Caco-2 (cell line): ENCODE measurements around the gene OASL. TPM values are rescaled to one million over a fixed set of nuclear protein-coding genes. Genes with fewer than 3 reads are reported as not detected.
A peak's percentile ranks its signal among the peaks of the same experiment; 100 is the strongest.

ENCODE experiments used
- BruUV-seq: library from RNA; stranded (reverse); fragments of 400-500 nt; replicated peaks from 2 replicates; lab custom pipeline; 2021; lab: Mats Ljungman, UMichigan
- CTCF ChIA-PET: fragments of 300-600 bp; sonication (Branson Sonifier 250); formaldehyde crosslinking; loops from one replicate; lab custom pipeline; 2022; ENCODE audit warnings: antibody characterized with exemption; lab: Charles Lee
- POLR2A ChIA-PET: fragments of 300-600 bp; sonication (Branson Sonifier 250); formaldehyde crosslinking; loops from one replicate; lab custom pipeline; 2022; ENCODE audit warnings: antibody characterized with exemption; lab: Charles Lee
- DNase-seq, 2 experiments: peaks; one replicate each; pipeline versions ENCODE4 v3.0.0 to v3.0.0-alpha.2; 2020 to 2022
- H3K27me3 ChIP-seq: replicated peaks from 2 replicates; pipeline ENCODE4 v1.6.0; 2011; ENCODE audit warnings: low read length; ENCODE audit not compliant: control insufficient read depth, insufficient read depth
- H3K36me3 ChIP-seq: 2 replicates; pipeline ENCODE4 v1.5.1; 2011; ENCODE audit warnings: low read length; ENCODE audit not compliant: control insufficient read depth, insufficient read depth
- H3K4me1 ChIP-seq: fragments of 250-450 bp; sonication (Bioruptor Pico); 2 replicates; pipeline ENCODE4 v1.5.1; 2020; ENCODE audit warnings: mild to moderate bottlenecking
- H3K4me3 ChIP-seq: 2 replicates; pipeline ENCODE4 v1.5.1; 2011; ENCODE audit warnings: low read depth, mild to moderate bottlenecking, control low read depth, low read length
- H3K9me3 ChIP-seq: fragments of 250-450 bp; sonication (Bioruptor Pico); 2 replicates; pipeline ENCODE4 v1.5.1; 2020; ENCODE audit warnings: mild to moderate bottlenecking, moderate library complexity
- H3K27ac Mint-ChIP-seq: one replicate; pipeline ENCODE4 v1.8.0; 2022; ENCODE audit warnings: mixed read lengths; ENCODE audit not compliant: unreplicated experiment
- H3K27me3 Mint-ChIP-seq: one replicate; pipeline ENCODE4 v1.8.0; 2022; ENCODE audit warnings: mixed read lengths; ENCODE audit not compliant: insufficient read depth, unreplicated experiment
- H3K36me3 Mint-ChIP-seq: one replicate; pipeline ENCODE4 v1.8.0; 2022; ENCODE audit warnings: mild to moderate bottlenecking, mixed read lengths; ENCODE audit not compliant: insufficient read depth, unreplicated experiment
- H3K4me1 Mint-ChIP-seq: one replicate; pipeline ENCODE4 v1.8.0; 2022; ENCODE audit warnings: low read depth, mixed read lengths; ENCODE audit not compliant: unreplicated experiment
- H3K4me3 Mint-ChIP-seq: one replicate; pipeline ENCODE4 v1.8.0; 2022; ENCODE audit warnings: mild to moderate bottlenecking, moderate library complexity, mixed read lengths; ENCODE audit not compliant: unreplicated experiment
- H3K9me3 Mint-ChIP-seq: one replicate; pipeline ENCODE4 v1.8.0; 2022; ENCODE audit warnings: mixed read lengths; ENCODE audit not compliant: unreplicated experiment
- CTCF ChIP-seq, 2 experiments: fragments of 200-600 bp in 1 of 2; IDR thresholded peaks; 1 replicate in 1 of 2; 2 replicates in 1 of 2; pipeline versions ENCODE4 v1.5.1 to v1.8.0; 2011 to 2022; ENCODE audit warnings: antibody characterized with exemption in 1 of 2, control low read depth in 1 of 2, inconsistent platforms in 1 of 2, low read depth in 1 of 2, low read length in 1 of 2, mild to moderate bottlenecking in 1 of 2, moderate library complexity in 1 of 2; ENCODE audit not compliant: insufficient read depth in 1 of 2, severe bottlenecking in 1 of 2, unreplicated experiment in 1 of 2
- intact Hi-C: fragments of 100-400 bp; cut with micrococcal nuclease; formaldehyde crosslinking; loops from one replicate; pipeline ENCODE4 v1.10.0; 2022; ENCODE audit not compliant: unreplicated experiment
- total RNA-seq: library from RNA; stranded (reverse); gene quantifications from 2 replicates; pipeline ENCODE4 v1.2.3, GENCODE V29; 2022

The OASL gene
- total RNA-seq, 1 experiment from 2014 or later, result 0.11 TPM

- Histone ChIP-seq H3K9me3 (no peaks in the 10 kb centered on the region), H3K36me3 (peaks cover 1% of the 10 kb centered on the region; the same call in 1 of the 2 replicates), H3K4me1 (0 out of 2 replicates have a peak, but pooled peaks cover 7% of the 10 kb centered on the region), H3K4me3 (no peak overlapping the region), H3K27me3 (no peaks in the 10 kb centered on the region)
- no TSS peak for BruUV-seq
- TF ChIP-seq CTCF (IDR thresholded peaks at IDR 0.05; ENCODE audit: insufficient read depth in 1 of 2, low read depth in 1 of 2, low read length in 1 of 2, severe bottlenecking in 1 of 2, unreplicated experiment in 1 of 2), result no peak
- POLR2A ChIA-PET, result interaction anchor here (1.8 kb wide), 1 partner anchor 30 kb away, joined by 5 read pairs; no protein-coding TSS in a partner anchor
- CTCF ChIA-PET, result interaction anchor here (1.8 kb wide), 1 partner anchor 33 kb away, joined by 16 read pairs; the partner anchor contains the start of gene HNF1A
- peaks cover 31% of the 10 kb centered on the region for H3K36me3 Mint-ChIP-seq
- H3K27ac Mint-ChIP-seq, result no peak overlapping the region
- intact Hi-C loops, result no loop called here
- no peaks in the 10 kb centered on the region for H3K9me3 Mint-ChIP-seq
- no peaks in the 10 kb centered on the region for H3K4me1 Mint-ChIP-seq
- no peaks in the 10 kb centered on the region for H3K27me3 Mint-ChIP-seq
- no peak for DNase-seq
- no peak overlapping the region for H3K4me3 Mint-ChIP-seq
Measured at GRCh38 chr12:121010860-121011259, 28.2 kb downstream of the OASL start.

- Mint-ChIP-seq H3K36me3 (peaks cover 42% of the 10 kb centered on the region), H3K27me3 (no peaks in the 10 kb centered on the region), H3K9me3 (no peaks in the 10 kb centered on the region), H3K4me1 (no peaks in the 10 kb centered on the region), H3K4me3 (no peak overlapping the region), H3K27ac (no peak overlapping the region)
- H3K9me3 ChIP-seq, result no peaks in the 10 kb centered on the region
- POLR2A ChIA-PET, result interaction anchor here (0.6 to 1.8 kb wide), 2 partner anchors 29 to 37 kb away, joined by 3 to 5 read pairs; no protein-coding TSS in a partner anchor
- CTCF ChIA-PET, result interaction anchor here (0.6 to 1.8 kb wide), 17 partner anchors 16 to 407 kb away, joined by 3 to 16 read pairs (median 3); partner anchors contain the start of gene HNF1A
- H3K27me3 ChIP-seq, result no peaks in the 10 kb centered on the region
- DNase-seq, result peak; percentile 70 to 76
- H3K4me3 ChIP-seq, result no peak overlapping the region
- peaks cover 1% of the 10 kb centered on the region for H3K36me3 ChIP-seq
- intact Hi-C loops, result loop anchor here (1.0 to 5.0 kb wide), 4 partner anchors 37 to 427 kb away; no protein-coding TSS in a partner anchor
- BruUV-seq, result no TSS peak
- peak; percentile 74 to 78 for TF ChIP-seq CTCF (IDR thresholded peaks at IDR 0.05; ENCODE audit: insufficient read depth in 1 of 2, low read depth in 1 of 2, low read length in 1 of 2, severe bottlenecking in 1 of 2, unreplicated experiment in 1 of 2)
- no peaks in the 10 kb centered on the region for H3K4me1 ChIP-seq
Measured at GRCh38 chr12:121009741-121010140, 29.3 kb downstream of the OASL start.

GRCh38 chr12:121008347-121009098 is 30.5 kb downstream of the OASL start:
- Mint-ChIP-seq H3K9me3 (no peaks in the 10 kb centered on the region), H3K4me1 (no peaks in the 10 kb centered on the region), H3K27me3 (no peaks in the 10 kb centered on the region), H3K27ac (no peak overlapping the region), H3K4me3 (no peak overlapping the region), H3K36me3 (peaks cover 52% of the 10 kb centered on the region)
- Histone ChIP-seq H3K36me3 (peaks cover 2% of the 10 kb centered on the region), H3K4me1 (no peaks in the 10 kb centered on the region), H3K9me3 (no peaks in the 10 kb centered on the region), H3K4me3 (no peak overlapping the region), H3K27me3 (no peaks in the 10 kb centered on the region)
- DNase-seq, result no peak
- ChIA-PET CTCF (interaction anchor here (1.6 kb wide), 1 partner anchor 88 kb away, joined by 6 read pairs; no protein-coding TSS in a partner anchor), POLR2A (no interaction called here)
- TF ChIP-seq CTCF (IDR thresholded peaks at IDR 0.05; ENCODE audit: insufficient read depth in 1 of 2, low read depth in 1 of 2, low read length in 1 of 2, severe bottlenecking in 1 of 2, unreplicated experiment in 1 of 2), result no peak
- intact Hi-C loops, result loop anchor here (1.0 to 5.0 kb wide), 4 partner anchors 36 to 426 kb away; no protein-coding TSS in a partner anchor
- BruUV-seq, result no TSS peak
